Activated CD4-positive, alpha-beta T cell treated with anti-CD3 and anti-CD28 coated beads, Interleukin-2, amount 50 U/mL, for 4 hours (primary cell): ENCODE data around the gene HSD17B1.
A peak's percentile ranks its signal among the peaks of the same experiment; 100 is the strongest.
"Not testable (repeated sequence)": the region's sequence is repeated elsewhere in the genome, so short reads cannot be mapped to it uniquely, and the experiment has no call there.

Source experiments
- DNase-seq, 2 experiments: peaks; one replicate each; pipeline ENCODE4 v3.0.0-alpha.2; 2020

Gene HSD17B1

GRCh38 chr17:42548070-42548837, 4.5 kb upstream of the HSD17B1 start:
- peak; percentile 79 for DNase-seq

DNA sequence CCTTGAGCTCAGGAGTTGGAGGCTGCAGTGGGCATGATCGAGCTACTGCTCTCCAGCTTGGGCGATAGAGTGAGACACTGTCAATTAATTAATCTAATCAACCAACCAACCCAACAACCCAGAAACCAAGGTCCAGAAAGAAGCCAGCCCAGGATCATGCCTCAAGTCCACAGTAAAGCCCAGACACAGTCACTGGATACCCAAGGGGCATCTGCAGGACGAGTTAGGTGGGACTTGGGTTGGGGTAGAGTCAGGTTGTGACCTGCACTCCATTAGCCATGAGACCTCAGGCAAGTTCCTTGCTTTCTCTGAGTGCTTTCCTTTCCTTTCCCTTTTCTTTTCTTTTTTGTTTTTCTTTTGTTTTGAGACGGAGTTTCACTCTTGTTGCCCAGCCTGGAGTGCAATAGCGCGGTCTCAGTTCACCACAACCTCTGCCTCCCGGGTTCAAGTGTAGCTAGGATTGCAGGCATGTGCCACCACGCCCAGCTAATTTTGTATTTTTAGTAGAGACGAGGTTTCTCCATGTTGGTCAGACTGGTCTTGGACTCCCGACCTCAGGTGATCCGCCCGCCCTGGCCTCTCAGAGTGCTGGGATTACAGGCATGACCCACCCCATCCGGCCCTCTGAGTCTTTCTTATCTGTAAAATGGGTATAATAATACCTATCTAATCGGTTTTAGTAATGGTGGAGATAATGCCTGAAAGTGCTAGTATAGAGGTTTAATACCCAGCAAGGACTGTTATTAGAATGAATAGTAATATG, 3.5 kb upstream of the HSD17B1 start:
- no peak for DNase-seq

DNA sequence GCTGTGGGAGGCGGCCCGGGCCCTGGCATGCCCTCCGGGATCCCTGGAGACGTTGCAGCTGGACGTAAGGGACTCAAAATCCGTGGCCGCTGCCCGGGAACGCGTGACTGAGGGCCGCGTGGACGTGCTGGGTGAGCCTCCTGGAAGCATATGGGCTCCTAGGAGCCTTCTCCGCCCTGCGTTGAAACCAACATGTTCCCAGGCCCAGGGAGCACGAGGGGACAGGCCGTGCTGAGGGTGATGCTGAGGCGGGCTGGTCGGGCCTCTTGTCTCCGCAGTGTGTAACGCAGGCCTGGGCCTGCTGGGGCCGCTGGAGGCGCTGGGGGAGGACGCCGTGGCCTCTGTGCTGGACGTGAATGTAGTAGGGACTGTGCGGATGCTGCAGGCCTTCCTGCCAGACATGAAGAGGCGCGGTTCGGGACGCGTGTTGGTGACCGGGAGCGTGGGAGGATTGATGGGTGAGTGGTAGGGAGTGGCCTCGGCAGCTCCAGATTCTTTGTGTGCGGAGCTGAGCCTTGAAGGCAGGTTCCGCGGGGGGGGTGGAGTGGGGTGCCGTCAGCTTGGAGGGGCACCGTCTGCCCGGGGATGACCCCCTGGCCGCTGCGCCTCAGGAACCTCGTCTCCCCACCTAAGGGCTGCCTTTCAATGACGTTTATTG, 567 bp downstream of the HSD17B1 start:
- DNase-seq, result no peak

DNA sequence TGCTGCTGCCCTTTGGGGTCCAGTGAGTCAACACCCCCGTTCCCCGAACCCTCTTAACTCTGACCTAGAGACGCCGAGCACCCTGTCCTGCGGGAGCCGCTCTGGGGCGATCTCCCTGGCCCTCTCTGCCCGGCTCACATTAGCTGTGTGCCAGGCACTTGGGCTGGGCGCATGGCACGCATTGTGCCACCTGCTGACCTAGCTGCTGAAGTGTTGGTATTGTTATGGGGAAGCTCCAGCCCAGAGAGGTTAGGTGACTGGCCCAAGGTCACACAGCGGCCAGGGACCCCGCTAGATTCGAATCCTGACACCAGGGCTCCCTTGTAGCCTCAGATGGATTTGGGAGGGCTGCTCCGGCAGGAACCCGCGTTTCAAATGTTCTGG, 1.1 kb downstream of the HSD17B1 start:
- no peak for DNase-seq

GRCh38 chr17:42554250-42555121, 1.8 kb downstream of the HSD17B1 start:
- peak; percentile 46 to 54 for DNase-seq

DNA sequence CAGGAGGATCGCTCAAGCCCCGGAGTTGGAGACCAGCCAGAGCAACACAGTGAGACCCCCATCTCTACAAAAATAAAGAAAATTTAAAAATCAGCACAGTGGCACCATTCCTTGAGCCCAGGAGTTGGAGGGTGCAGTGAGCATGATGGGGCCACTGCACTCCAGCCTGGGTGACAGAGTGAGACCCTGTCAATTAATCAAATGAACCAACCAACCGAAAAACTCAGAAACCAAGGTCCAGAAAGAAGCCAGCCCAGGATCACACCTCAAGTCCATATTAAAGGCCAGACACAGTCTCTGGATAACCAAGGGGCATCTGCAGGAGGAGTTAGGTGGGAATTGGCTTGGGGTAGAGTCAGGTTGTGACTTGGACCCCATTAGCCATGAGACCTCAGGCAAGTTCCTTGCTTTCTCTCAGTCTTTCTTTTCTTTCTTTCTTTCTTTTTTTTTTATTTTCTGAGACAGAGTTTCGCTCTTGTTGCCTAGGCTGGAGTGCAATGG, 2.4 kb downstream of the HSD17B1 start:
- no peak for DNase-seq

DNA sequence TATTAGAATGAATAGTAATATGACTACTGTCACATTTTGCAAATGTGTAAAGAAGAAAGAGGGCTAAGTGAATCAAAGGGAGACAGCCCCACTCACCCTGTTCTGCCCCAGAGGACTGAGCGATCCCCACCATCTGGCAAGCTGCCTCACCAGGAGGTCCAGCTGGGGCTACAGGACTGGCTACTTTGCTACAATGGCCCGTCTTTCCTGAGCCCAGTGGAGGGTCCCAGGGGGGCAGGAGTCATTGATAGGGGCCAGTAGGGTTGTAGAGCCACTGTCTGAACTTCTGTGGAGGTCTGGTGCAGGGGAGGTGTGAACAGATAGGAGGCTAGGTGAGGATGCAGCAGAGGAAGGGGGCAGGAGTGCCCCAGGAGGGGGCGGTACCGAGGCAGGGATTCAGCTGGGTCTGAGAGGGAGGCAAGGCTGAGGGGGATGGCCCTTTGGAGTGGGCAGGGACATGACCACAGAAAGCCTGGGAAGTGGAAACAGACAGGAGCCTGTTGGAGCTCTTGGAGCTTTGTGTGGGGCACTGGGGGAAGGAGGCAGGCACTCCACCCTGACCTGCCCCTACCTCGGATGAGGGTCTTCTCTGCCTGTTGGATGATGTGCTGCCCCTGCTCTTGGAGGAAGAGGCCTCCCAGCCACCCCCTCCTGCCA, 3.4 kb downstream of the HSD17B1 start:
- DNase-seq, result not testable (repeated sequence)

DNA sequence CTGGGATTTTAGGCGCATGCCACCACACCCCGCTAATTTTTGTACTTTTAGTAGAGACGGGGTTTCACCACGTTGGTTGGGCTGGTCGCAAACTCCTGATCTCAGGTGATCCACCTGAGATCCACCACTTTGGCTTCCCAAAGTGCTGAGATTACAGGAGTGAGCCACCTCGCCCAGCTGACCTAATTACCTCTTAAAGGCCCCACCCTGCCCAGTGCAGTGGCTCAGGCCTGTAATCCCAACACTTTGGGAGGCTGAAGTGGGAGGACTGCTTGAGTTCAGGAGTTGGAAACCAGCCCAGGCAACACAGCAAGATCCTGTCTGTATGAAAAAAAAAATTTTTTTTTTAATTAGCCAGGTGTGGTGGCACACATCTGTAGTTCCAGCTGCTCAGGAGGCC, 6.4 kb downstream of the HSD17B1 start:
- no peak for DNase-seq

GRCh38 chr17:42560246-42560645, 7.5 kb downstream of the HSD17B1 start:
- DNase-seq, result no peak

- DNase-seq, result peak; percentile 90 to 91
Measured at GRCh38 chr17:42561897-42562387, 9.2 kb downstream of the HSD17B1 start, which contains the start of gene COASY. Gene COASY (plus strand): TSS chr17:42562148. CDS start chr17:42562623, 475 bp downstream.

- DNase-seq, result no peak
Measured at GRCh38 chr17:42562388-42563142, 9.8 kb downstream of the HSD17B1 start.

DNA sequence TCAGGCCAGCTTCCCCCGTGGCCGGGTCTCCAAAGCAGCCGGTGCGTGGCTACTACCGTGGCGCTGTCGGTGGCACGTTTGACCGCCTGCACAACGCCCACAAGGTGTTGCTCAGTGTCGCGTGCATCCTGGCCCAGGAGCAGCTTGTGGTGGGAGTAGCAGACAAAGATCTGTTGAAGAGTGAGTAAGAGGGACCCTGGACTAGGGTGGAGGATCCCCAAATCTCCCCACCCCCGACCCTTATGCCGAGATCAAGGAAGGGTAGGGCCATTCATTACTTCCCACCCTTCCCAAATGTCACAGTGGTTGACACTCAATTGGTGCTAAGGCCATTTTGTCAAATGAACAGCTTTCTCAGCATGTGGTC, 10.4 kb downstream of the HSD17B1 start:
- no peak for DNase-seq

- DNase-seq, result no peak
Measured at GRCh38 chr17:42563543-42563942, 10.8 kb downstream of the HSD17B1 start.

DNA sequence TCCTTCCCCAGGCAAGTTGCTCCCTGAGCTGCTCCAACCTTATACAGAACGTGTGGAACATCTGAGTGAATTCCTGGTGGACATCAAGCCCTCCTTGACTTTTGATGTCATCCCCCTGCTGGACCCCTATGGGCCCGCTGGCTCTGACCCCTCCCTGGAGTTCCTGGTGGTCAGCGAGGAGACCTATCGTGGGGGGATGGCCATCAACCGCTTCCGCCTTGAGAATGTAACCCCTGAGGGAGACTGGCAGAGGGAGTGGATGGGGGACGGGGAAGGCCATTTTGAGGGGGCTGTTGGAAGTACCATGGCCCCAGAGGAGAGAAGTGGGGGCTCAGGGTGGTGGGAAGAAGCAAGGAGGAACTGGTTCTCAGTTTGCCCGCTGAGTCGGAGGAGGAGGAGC, 11.2 kb downstream of the HSD17B1 start:
- no peak for DNase-seq

DNA sequence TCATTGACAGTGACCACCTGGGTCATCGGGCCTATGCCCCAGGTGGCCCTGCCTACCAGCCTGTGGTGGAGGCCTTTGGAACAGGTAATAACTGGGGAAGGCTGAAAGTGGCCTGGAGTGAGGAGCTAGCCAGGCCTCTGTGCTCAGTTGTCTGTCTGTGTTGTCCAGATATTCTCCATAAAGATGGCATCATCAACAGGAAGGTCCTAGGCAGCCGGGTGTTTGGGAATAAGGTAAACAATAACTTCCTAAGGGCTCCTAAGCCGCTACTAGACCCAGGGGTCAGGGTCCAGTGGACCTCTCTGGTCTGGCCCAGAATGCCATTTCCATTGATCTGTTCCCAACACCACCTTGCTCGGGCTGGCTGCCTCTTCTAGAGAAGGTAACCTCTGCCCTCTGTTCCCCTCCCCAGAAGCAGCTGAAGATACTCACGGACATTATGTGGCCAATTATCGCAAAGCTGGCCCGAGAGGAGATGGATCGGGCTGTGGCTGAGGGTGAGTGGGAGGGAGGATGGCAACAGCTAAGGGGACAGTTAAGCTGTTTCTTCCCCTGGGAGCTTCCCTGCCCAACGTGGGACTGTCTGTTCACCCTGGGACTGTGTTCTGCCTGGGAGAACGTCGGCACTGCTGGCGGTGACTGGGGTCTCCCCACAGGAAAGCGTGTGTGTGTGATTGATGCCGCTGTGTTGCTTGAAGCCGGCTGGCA, 12.2 kb downstream of the HSD17B1 start:
- no peak for DNase-seq

- no peak for DNase-seq
Measured at GRCh38 chr17:42565523-42566214, 12.9 kb downstream of the HSD17B1 start.

DNA sequence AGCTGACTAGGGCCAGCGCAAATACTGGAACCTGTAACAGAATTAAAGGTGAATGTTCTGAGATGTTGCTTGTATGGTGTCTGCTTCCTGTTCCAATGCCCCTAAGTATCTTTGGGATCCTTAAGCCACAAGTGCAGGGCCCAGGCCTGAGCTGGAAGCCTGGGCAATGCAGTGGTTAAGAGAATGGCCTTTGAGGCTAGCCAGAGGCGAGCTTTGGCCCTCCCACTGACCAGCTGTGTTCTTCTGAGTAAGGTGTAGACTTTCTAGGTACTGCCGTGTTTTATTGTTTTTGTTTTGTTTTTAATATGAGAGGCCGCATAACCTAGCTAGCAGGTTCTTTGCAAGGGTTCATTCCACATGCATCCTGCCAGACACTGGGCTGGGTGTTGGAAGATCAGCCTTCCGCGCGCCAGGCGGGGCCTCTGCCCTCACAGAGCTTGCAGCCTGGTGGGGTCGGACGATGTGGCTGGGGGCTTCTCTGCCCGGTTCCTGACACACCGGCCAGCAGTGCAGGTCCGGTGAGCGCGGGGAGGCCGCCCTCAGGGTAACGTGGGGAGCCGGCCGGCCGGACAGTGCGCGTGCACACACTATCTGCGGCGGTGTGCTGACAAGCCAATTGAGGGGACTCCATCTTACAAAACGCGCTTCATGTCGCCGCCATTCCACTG, 13.6 kb downstream of the HSD17B1 start:
- DNase-seq, result no peak

DNA sequence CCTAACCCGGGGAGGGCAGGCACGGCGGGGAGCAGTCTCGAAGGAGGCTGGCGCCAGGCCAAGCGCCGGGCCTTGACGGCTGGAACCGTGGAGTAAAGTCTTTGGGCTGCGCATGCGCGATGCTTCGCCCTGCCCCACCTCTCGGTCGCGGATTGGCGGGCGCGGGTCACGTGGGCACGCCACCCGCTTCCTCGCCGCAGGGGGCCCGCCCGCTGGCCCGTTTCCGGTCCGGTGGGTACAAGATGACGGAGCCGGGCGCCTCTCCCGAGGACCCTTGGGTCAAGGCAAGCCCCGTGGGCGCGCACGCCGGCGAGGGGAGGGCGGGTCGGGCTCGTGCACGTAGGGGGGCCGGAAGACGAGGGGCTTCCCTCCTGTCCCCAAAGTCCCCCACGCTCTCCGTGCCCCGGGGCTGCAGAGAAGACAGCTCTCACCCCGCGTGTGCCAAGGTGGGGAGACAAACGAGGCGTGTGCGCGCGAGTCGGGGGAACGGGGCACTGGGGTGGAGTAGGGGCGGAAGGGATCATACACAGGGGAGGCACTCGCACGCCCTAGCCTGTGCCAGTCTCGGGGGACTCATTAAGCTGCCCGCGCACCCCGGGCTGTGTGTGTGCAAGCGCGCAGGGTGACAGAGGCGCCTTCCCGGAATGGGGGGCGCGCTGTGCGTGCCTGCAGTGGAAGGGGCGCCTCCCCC, 14.3 kb downstream of the HSD17B1 start, which contains the start of gene MLX:
TSS of gene MLX (plus strand) at position 218 of the 691 bp plus-strand sequence. CDS start at position 243, 25 bp downstream.
- DNase-seq, result peak; percentile 81 to 87
